Measurements from ENCODE around the gene MLLT6.
A peak's percentile ranks its signal among the peaks of the same experiment; 100 is the strongest.

Gene MLLT6

GRCh38 chr17:38748149-38748891, 43.2 kb downstream of the MLLT6 start, which contains the start of gene PCGF2:
TSS of gene PCGF2 (minus strand) at chr17:38748336. CDS start at chr17:38740402, 7,934 bp downstream.
- intact Hi-C loops (cut with DNase I), result loop anchor here (5.0 kb wide), 1 partner anchor 49 kb away; the partner anchor contains the start of gene PIP4K2B
- peak; percentile 68 to 96 (median 88) for DNase-seq

DNA sequence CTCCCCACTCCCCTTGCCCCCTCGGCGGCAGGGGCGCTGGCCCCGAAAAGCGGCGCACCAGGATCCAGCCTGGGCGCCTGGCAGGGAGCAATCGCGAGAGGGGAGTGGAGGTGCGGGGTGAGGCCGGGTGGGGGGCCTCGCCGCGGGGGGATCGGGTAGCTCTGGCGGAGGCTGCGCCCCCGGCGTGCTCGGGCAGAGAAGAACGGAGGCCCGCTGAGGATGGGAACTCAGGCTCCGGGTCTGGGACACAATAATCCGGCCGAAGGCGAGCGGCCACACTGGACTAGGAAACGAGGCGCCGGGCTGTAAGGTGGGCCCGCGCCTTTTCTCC, 43.8 kb downstream of the MLLT6 start:
- intact Hi-C loops (cut with DNase I), result loop anchor here (5.0 kb wide), 1 partner anchor 48 kb away; the partner anchor contains the start of gene PIP4K2B
- no peak for DNase-seq

GRCh38 chr17:38749223-38750043, 44.4 kb downstream of the MLLT6 start:
- intact Hi-C loops (cut with DNase I), result loop anchor here (5.0 kb wide), 1 partner anchor 48 kb away; the partner anchor contains the start of gene PIP4K2B

DNA sequence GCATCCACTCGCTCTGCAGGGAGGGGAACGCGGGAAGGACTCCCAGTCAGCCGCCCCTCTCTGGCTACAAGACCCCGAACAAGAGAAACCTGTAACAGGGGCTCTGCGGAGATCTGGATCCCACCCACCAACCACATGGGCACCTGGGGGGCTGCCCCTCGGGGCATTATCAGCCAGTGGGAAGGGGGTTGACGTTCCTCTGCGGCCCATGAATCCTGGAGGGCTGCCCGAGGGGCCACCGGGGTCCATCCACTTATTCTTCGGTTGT, 44.9 kb downstream of the MLLT6 start:
- intact Hi-C loops (cut with DNase I), result no loop called here
- no peak for DNase-seq

More at GRCh38 chr17:38749223-38750043, 44.4 kb downstream of the MLLT6 start:
- DNase-seq, result peak in 23 of 42 donors; percentile 28 to 69 (median 49)

GRCh38 chr17:38750312-38751121, 45.4 kb downstream of the MLLT6 start:
- intact Hi-C loops (cut with DNase I), result no loop called here
- DNase-seq, result peak in 6 of 42 donors; percentile 33 to 71 (median 49)

DNA sequence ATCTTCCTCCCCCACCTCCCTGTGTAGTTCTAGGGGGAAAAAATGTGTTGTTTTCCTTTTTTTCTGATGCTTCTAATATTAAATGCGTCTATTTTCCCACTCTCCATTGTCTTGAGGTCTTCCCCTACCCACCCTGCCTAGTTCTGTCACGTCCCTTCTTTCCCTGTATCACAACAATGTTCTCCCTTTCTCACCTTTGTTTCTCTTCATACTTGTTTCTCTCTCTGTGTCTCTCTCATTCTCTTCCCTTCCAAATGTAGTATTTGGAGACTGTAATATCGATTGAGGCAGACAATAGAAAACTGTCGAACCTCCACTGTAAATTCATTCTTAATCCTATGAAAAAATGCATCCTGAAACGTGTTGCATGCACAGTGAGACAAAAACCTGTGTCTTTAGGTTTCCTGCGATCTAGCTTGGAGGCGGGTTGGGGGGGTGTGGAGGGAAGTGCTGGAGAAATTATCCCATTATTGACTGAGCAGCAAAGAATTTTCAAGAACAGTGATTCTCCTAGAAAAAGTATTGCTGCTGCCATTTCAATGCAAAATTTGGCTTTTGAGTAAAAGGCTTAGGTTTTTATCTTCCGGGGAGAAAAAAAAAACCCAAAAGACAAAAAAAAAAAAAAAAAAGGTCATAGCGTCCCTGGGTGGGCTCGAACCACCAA, 46.2 kb downstream of the MLLT6 start:
- peak in 2 of 42 donors; percentile 38 to 45 for DNase-seq
- intact Hi-C loops (cut with DNase I), result no loop called here

GRCh38 chr17:38751808-38752307, 46.8 kb downstream of the MLLT6 start:
- peak; percentile 61 to 94 (median 85) for DNase-seq
- intact Hi-C loops (cut with DNase I), result no loop called here

DNA sequence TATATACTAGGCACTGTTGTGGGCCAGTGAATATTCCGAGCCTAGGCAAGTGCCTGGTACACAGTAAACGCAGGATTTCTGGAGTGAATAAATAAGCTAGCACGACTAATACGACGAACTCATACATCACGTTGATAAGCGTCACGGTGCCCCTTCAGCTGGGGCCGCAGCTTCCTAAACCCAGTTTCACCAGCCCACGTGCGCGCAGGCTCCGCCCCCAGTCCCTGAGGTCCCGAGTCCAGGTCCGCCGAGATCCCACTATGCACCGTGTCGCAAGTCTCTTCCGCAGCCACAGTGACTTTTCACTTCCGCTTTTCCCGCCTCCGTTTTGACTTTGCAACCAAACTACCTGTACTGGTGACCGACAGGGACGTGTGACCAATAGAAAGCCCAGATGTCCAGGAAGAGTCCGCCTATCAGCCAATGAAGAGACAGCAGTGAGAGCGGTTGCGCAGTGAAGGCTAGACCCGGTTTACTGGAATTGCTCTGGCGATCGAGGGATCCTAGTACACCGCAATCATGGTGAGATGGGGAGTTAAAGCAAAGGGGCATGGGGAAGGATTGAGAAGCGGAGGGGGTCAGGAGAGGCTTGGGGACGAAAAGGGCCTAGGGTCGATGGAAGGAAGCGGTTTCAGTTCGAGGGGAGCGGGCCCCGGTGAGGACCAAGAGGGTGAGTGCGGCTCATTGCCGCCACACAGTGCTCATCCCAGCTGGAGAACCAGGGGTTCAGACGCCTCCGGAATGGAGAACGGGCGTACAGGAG, 47.4 kb downstream of the MLLT6 start, which contains the start of gene PSMB3:
TSS of gene PSMB3 (plus strand) at position 434 of the 763 bp plus-strand sequence. CDS start at position 520, 86 bp downstream.
- intact Hi-C loops (cut with DNase I), result no loop called here
- peak; percentile 93 to 100 (median 99) for DNase-seq

DNA sequence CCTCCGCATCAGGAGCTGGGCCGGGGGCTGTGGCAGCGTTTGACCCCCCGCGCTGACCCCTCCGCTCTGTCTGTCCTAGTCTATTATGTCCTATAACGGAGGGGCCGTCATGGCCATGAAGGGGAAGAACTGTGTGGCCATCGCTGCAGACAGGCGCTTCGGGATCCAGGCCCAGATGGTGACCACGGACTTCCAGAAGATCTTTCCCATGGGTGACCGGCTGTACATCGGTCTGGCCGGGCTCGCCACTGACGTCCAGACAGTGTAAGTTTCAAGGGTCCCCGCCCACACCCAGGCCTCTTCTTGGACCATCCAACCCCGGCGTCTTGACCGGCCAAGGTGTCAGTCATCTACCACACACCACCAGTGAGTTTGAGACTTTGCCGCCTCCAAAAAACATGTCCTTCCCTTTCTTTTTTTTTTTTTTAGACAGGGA, 48.0 kb downstream of the MLLT6 start:
- no peak for DNase-seq
- intact Hi-C loops (cut with DNase I), result no loop called here

- intact Hi-C loops (cut with DNase I), result no loop called here
- no peak for DNase-seq
Observed at GRCh38 chr17:38761612-38762011, 56.5 kb downstream of the MLLT6 start.

GRCh38 chr17:38762231-38762630, 57.2 kb downstream of the MLLT6 start:
- intact Hi-C loops (cut with DNase I), result no loop called here

GRCh38 chr17:38766341-38766740, 61.3 kb downstream of the MLLT6 start:
- intact Hi-C loops (cut with DNase I), result no loop called here
- no peak for DNase-seq

More at GRCh38 chr17:38762231-38762630, 57.2 kb downstream of the MLLT6 start:
- no peak for DNase-seq

DNA sequence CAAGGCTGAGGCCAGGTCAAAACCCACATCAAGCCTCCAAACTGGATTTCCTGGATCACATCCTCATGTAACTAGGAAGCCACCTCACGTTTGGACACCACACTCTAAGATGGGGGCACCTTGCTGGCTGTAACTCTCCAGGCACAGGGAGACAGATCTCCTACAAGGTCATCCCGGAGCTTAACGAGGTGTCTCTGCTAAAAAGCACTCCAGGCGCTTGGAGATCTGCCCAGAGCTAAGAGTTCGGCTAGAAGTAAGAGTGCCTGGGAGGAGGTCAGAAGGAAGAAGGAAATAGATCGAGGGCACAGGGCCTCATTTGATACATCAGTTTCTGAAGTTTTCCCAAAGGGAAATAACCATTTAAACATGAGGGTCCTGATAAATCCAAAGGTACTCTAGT, 63.3 kb downstream of the MLLT6 start:
- intact Hi-C loops (cut with DNase I), result no loop called here
- DNase-seq, result no peak

DNA sequence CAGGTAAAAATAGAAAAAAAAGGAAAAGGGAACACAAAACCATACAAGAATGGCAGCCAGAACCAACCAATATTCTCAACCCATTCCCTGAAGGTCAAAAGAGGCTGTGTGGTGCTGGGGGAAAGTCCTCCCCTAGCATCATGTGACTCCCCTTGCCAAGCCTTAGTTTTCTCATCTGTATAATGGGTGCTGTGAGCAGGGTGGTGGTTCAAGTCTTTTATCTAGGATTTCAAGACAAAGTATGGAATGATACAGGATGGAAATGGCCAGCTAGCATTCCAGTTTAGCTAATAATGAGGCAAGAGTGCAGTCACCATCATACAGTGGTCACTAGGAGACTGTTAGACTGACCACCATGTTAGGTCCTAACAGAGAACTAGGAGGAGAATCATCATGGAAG, 68.2 kb downstream of the MLLT6 start:
- DNase-seq, result no peak
- intact Hi-C loops (cut with DNase I), result no loop called here

- DNase-seq, result no peak
- intact Hi-C loops (cut with DNase I), result no loop called here
Observed at GRCh38 chr17:38777641-38778250, 72.7 kb downstream of the MLLT6 start.
